ENCODE data around the gene ALK.

GRCh38 chr2:29275186-29275585 lies 646.2 kb downstream of the ALK start:
- TF ChIP-seq CTCF (IDR thresholded peaks at IDR 0.05) = no peak
- no peak for TF ChIP-seq POLR2A (IDR thresholded peaks at IDR 0.05)
- no peak for TF ChIP-seq POLR2AphosphoS5 (IDR thresholded peaks at IDR 0.05)
